CD1c-positive myeloid dendritic cell (primary cell): ENCODE results near the gene NFASC.

Source experiments
- DNase-seq: peaks from one replicate; pipeline ENCODE4 v3.0.0-alpha.2; 2016; ENCODE audit errors: extremely low spot score

The NFASC gene

GRCh38 chr1:204889681-204890383 is 19.2 kb downstream of the NFASC start:
- no peak for DNase-seq

DNA sequence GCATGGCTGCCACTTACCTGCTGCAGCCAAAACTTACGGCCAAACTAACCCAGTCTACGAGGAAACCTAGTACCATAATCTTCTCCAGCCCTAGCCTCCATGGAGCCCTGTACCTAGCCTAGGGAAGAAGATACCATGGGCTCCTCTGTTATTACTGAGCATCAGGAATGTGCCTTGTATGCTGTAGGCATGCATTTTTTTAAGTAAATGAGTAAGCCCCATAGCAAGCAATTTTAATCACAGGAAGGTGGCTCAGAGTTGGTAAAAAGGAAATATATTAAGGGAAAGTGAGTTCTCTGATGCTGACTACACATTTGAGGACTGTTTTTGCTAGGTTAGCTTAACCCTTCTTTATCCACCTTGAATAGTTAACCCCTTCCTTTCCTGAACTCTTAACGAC is 21.2 kb downstream of the NFASC start:
- DNase-seq = no peak

DNA sequence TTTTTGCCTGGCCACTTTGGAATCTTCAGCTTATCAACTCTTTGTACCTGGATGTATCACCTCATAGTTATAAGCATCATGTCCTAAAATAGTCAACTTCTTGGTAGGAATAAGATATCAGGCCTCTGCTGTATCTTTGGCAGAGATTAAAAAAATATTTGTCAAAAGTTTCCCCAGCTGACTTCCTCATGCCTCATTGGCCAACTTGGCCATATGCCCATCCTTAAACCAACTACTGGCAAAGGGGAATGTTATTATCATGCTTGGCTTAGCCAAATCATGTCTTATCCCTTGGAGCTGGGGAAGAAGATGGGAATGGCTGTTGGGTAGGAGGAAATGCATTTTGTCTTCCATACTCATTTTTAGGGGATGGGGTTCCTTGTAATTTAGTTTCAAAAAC is 23.4 kb downstream of the NFASC start:
- no peak for DNase-seq

GRCh38 chr1:204894606-204895005 is 23.9 kb downstream of the NFASC start:
- no peak for DNase-seq

DNA sequence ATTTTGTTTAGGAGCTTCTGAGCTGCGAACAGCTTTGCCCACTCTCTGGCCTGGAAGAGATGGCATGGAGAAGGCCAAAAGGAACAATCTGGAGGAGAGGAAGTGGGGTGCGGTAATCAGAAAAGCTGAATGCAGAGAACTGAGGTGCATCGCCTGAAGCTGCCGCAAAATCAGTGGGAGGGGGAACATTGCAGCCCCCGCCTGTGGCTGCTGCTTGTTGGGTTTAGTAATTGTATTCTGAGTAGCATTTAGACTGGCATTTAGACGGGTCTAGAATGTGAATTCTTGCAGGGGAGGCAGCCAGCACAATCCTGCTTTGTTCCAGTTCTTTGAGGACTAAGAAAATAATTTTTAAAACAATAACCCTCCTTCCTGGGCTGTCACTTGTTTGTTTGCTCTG is 25.4 kb downstream of the NFASC start:
- DNase-seq = no peak

- DNase-seq = no peak
These were observed 26.3 kb downstream of the NFASC start for GRCh38 chr1:204896787-204897469.

GRCh38 chr1:204900721-204901120 is 30.1 kb downstream of the NFASC start:
- no peak for DNase-seq

- no peak for DNase-seq
These were observed 32.0 kb downstream of the NFASC start for GRCh38 chr1:204902671-204903070.

- no peak for DNase-seq
These were observed 33.7 kb downstream of the NFASC start for GRCh38 chr1:204904228-204904810.

- no peak for DNase-seq
These were observed 38.4 kb downstream of the NFASC start for GRCh38 chr1:204909109-204909508.

DNA sequence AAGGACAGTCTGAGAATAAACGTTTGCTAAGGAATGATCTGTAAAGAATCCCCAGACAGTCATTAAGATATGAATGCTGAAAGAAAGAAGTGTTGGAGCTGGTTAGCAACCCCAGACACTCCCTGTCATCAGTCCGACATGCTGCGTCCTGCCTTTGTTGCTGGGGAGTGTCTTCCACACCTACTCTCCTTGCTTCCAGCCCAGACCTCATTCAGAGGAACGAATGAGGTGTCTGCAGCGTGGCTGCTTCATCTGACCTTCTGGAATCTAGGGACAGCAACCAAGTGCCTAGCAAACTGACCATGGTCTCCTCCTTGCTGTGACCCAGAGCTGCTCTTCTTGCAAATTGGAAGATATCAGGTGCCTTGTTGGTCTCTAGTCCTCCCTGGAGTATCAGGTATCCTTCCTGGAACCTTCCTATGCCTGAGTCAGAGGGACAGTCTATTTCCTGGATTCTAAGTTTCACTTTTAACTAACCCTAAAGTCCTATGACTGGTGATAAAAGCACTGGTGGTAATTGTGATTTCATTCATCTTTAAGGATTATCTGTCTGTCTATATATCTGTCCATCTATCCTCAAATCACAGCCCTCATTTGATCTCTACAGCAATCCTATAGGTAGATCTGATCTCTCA is 45.3 kb downstream of the NFASC start:
- DNase-seq = no peak

DNA sequence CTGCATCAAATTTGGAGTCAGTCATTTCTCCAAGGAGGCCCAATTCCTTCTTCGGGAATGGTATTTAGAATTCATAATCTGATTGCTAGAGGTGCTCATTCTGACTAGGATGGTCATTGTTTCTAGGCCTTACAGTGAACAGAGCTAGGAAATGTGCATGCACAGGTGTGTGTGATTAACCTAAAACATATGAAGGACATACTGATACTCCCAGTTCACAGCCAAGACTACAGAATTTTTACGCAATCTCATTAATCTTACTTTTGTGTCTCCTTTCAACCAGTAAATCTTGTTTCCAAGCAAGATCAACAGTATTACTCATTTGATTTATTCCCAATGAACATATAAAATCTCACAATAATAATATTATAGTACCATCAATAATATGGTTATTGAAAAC is 47.1 kb downstream of the NFASC start:
- DNase-seq = no peak

GRCh38 chr1:204920511-204920910 is 49.8 kb downstream of the NFASC start:
- DNase-seq = no peak

GRCh38 chr1:204920967-204921366 is 50.3 kb downstream of the NFASC start:
- no peak for DNase-seq

- DNase-seq = no peak
These were observed 51.3 kb downstream of the NFASC start for GRCh38 chr1:204921855-204922516.

GRCh38 chr1:204923201-204923600 is 52.5 kb downstream of the NFASC start:
- DNase-seq = no peak

DNA sequence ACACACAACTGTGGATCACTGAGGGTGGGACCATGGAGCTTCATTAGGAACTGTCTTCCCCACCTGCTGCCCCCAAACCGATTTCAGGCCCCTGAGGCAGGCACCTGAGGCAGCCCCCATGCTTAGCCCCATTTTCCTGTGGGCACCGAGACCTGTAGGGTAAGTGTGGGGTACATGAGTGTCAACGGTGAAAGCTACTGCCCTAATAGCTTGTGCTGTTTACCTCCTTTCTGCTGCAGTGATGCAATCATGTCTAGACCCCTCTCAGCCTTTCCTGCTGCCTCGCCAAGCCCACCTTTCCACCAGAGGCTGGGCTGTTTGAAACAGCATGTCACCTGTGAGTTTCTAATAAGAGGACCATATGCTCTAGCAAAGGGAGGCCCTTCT is 53.0 kb downstream of the NFASC start:
- no peak for DNase-seq

DNA sequence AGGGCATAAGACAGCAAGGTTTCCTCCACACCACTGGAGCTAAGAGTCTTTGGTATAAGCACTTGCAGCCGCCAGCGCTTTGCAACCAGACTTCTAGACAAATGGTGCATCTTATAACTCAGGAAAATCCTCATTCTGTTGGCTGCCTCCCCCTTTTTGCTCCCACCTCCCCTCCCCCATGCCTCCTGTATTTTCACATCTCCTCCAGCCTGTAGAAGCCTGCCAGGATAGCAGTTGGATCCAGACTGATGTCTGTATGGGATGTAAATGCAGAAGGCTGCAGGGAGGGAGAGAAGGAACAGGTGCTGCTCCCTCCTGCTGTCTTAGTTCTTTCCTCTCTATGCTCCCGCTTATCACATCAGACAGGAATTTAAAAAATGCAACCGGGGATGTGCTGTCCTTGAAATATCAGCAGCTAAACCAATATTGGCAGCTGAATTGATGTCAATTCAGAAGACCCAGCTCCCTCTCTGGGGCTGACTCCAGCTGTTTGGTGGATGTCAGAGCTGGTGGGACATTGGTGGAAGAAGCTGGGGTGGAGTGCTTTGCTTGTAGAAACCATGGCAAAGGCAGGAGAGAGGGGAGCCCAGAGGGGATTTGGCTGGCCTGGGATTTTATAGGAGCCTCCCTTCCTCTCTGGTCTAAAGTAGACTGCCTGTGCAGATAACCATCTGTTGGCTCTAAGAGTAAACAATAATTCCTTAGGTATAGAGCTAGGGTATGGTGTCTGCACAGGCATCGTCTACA is 53.5 kb downstream of the NFASC start:
- DNase-seq = no peak

GRCh38 chr1:204925701-204926100 is 55.0 kb downstream of the NFASC start:
- no peak for DNase-seq

GRCh38 chr1:204927673-204928641 is 57.3 kb downstream of the NFASC start:
- no peak for DNase-seq
